Measurements from ENCODE around the gene TEAD1.

TEAD1 gene

DNA sequence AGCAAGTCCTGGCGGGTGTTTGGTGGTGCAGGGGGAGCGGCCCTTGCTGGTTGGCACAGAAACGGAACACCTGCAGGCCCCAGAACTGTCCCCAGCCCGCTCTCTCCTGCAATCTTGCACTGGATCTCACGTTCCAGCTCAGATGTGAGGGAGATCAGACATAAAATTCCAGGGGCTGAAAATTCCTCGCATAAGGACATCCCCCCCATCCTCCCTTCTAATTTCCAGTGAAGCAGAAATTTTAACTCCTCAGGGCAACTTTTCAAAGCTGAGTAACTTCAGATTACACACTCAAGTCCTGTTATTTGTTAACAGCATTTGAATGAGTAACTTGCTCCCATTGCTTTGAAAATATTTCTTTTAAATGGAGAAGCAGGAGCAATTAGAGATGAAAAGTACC is 294.6 kb downstream of the TEAD1 start:
- no peak for TF ChIP-seq CTCF (conservative IDR thresholded peaks at IDR 0.05)
- no peak for TF ChIP-seq ZFX (IDR thresholded peaks at IDR 0.05)
- H3K27ac ChIP-seq: no peak overlapping the region

GRCh38 chr11:12971955-12972354 is 297.7 kb downstream of the TEAD1 start:
- no peak overlapping the region for H3K27ac ChIP-seq
- TF ChIP-seq CTCF (conservative IDR thresholded peaks at IDR 0.05) (no peak), ZFX (IDR thresholded peaks at IDR 0.05) (no peak)

GRCh38 chr11:12973528-12974181 is 299.4 kb downstream of the TEAD1 start:
- TF ChIP-seq ZFX (IDR thresholded peaks at IDR 0.05): no peak
- TF ChIP-seq CTCF (conservative IDR thresholded peaks at IDR 0.05): no peak; the same call in none of the 2 replicates
- no peak overlapping the region for H3K27ac ChIP-seq

DNA sequence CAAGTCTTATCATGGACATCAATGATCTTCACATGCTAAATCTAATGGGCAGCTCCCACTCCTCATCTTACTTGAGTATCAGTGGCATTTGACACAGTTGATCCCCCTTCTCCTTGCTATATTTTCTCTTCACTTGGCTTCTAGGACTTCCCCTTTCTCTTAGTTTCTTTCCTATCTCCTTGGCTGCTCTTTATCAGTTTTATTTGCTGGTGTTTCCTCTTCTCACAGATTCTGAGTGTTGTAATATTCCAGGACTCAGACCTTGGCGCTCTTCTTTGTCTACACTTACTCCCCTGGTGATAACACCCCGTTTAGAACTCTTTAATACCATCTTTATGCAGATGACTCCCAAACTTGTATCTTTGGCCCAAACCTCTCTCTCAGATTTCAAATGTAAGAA is 301.0 kb downstream of the TEAD1 start:
- no peak for TF ChIP-seq ZFX (IDR thresholded peaks at IDR 0.05)
- TF ChIP-seq CTCF (conservative IDR thresholded peaks at IDR 0.05): no peak
- H3K27ac ChIP-seq: no peak overlapping the region

DNA sequence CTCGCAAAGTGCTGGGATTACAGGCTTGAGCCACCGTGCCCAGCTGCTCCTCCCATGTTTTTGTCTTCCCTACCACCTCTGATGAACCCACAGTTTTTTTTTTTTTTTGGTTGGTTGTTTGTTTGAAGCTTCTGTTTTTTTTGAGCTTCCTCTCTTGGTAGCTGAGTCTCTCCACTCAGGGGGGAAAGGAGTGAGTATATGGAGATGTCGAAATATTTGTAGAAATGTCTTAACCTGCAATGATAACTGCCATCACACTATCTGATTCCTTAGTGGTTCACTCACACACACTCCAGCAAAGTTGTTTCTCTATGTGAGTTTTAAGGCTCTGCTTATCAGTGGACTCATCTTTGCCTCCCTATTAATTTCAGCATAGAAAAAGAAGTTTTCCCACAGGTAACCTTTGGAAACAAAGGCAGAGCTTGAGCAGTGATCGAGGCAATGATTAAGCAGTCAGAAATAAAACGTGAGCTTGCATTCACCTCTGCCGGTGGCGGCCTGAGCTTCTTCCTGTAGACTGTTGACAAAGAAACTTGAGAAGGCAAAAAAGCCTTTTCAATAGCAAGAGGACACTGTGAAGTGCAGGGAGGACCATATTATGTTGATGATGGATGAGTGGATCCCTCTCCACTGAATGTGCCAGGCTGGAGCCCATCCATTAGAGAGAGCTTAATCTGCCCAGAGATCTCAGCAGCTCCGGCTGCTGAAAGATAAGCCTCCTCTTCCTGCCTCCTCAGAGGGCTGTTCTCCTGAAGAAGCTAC is 305.9 kb downstream of the TEAD1 start:
- H3K27ac ChIP-seq: no peak overlapping the region
- no peak for TF ChIP-seq ZFX (IDR thresholded peaks at IDR 0.05)
- no peak for TF ChIP-seq CTCF (conservative IDR thresholded peaks at IDR 0.05)

DNA sequence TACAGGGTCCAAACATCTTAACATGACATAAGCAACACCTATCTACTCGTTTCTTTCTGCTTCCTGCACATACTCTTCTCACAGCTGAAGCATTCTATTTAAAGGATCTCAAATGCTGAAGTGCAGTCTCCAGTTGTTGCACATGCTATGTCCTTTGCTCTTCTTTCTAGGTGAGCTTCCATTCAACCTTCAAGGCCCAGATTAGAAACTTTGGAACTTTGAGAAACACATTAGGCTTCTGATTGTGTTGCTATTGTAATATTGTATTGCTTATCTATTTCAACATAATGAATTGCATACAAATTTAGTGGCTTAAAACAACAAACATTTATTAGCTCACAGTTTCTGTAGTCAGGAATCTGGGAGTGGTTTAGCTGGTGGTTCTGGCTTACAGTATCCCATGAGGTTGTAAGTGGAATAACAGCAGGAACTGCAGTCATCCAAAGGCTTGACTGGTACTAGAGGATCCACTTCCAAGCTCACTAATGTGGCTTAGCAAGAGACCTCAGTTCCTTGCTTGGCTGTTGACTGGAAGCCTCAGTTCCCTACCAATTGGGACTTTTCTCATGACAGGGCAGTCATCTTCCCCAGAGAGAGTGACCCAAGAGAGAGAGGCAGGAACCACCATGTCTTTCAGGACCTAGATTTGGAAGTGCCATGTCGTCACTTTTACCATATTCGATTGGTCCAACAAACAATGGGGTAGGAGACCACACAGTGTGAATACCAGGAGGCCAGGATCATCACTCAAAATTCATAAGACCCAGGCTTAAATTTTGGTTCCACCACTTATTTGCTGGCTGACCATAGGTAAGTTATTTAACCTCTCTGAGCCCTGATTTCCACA is 307.7 kb downstream of the TEAD1 start:
- TF ChIP-seq ZFX (IDR thresholded peaks at IDR 0.05): no peak
- TF ChIP-seq CTCF (conservative IDR thresholded peaks at IDR 0.05): no peak
- H3K27ac ChIP-seq: no peak overlapping the region

DNA sequence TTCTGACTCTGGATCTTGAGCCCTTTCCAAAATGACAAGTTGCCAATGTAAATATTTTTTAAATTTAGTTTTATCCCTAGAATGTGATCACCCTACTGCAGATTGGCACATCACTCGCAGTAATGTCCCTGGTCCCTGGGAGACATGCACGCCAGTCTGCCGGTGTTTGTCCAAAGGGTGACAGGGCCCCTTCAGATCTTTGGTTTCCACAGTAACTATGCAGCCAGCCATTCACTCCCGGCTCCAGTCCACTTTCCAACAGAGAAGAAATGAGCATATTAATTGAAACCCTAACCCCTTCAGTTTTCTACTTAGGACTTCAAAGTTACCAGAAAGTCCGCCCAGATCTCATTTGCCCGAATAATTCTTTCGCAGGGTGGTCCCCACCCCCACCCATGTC is 309.1 kb downstream of the TEAD1 start:
- TF ChIP-seq ZFX (IDR thresholded peaks at IDR 0.05) (no peak), CTCF (conservative IDR thresholded peaks at IDR 0.05) (no peak)
- H3K27ac ChIP-seq: no peak overlapping the region
